Raji (cell line): Measurements from ENCODE around the gene MAPK1.

Source experiments
- POLR2A ChIP-seq: IDR thresholded peaks from 2 replicates; pipeline ENCODE4 v1.6.1; 2011; ENCODE audit warnings: low read depth, low read length, control low read depth; ENCODE audit not compliant: insufficient read depth

MAPK1 gene

GRCh38 chr22:21741790-21742189 is 125.7 kb downstream of the MAPK1 start:
- no peak for TF ChIP-seq POLR2A

DNA sequence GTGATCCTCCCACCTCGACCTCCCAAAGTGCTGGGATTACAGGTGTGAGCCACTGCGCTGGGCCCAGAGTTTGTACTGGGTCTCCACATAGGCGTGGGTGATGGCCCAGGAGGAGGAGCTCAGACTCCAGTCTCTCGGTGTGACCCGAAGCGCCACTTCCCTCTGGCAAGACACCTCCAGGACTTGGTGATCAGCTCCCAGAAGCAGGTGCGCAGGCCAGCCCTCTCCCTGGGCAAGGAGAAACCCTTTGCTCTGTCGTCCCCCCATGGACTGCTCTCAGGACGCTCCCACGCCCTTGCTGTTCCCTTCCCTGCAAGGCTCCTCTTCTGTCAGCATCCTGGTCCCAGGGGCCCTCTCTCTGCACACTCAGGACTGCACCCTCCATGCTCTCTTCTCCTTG is 126.4 kb downstream of the MAPK1 start:
- no peak for TF ChIP-seq POLR2A

DNA sequence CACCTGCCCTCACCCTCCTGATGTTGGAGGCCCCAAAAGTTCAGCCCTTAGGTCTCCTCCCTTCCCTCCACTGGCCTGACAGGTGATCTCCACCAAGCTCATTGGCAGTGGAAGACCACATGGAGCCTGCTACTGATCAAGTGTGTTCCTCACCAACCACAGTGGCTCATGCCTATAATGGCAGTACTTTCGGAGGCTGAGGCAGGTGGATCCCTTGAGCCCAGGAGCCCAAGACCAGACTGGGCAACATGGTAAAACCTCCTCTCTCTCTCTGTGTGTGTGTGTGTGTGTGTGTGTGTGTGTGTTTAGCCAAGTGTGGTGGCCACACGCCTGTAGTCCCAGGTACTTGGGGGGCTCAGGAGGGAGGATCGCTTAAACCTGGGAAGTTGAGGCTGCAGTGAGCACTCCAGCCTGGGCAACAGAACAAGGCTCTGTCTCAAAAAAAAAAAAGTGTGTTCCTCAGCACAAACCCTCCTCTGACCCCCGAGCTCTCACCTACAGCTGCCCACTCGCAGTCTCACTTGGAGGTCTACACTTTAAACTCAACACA is 127.5 kb downstream of the MAPK1 start:
- TF ChIP-seq POLR2A = no peak

- TF ChIP-seq POLR2A = no peak
These were observed 128.5 kb downstream of the MAPK1 start for GRCh38 chr22:21738966-21739365.

DNA sequence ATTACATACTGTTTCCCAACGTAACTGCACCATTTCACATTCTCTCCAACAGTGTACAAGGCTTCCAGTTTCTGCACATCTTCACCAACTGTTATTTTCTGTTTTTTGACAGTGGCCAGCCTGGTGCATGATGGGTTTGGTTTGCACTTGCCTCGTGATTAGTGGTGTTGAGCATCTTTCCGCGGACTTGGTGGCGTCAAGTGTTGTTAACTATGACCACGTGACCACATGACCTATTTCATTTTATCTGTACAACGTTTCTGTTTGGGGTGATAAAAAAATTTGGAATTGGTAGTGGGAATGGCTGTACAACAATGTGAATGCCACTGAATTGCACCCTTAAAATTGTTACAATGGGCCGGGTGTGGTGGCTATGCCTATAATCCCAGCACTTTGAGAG is 129.4 kb downstream of the MAPK1 start:
- TF ChIP-seq POLR2A = no peak

GRCh38 chr22:21736948-21737347 is 130.5 kb downstream of the MAPK1 start:
- no peak for TF ChIP-seq POLR2A

DNA sequence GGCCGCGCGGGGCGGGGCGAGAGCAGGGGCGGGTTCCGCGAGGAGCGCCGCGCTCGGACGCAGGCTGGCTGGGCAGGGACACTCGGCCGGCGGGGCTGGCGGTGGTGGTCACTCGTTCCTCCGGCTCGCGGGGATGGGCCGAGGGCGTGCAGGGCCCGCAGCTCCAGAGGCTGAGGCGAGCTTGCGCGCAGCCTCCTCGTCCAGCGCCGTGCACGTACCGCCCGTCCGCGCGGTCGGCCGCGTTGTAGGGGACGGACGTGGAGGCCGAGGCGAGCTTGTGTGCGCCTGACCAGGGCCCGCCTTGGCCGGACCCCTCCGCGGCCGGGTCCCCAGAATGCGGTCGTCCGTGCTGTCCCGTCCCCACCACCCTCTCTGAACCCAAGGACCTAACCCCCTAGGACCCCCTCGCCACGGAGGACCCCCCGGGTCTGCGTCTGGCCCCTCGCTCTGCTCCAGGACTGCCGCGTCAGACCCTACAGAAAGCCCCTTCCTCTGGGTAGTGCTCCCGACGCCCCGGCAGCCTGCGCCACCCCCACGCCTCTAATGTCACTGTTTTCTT is 131.3 kb downstream of the MAPK1 start:
- no peak for TF ChIP-seq POLR2A

DNA sequence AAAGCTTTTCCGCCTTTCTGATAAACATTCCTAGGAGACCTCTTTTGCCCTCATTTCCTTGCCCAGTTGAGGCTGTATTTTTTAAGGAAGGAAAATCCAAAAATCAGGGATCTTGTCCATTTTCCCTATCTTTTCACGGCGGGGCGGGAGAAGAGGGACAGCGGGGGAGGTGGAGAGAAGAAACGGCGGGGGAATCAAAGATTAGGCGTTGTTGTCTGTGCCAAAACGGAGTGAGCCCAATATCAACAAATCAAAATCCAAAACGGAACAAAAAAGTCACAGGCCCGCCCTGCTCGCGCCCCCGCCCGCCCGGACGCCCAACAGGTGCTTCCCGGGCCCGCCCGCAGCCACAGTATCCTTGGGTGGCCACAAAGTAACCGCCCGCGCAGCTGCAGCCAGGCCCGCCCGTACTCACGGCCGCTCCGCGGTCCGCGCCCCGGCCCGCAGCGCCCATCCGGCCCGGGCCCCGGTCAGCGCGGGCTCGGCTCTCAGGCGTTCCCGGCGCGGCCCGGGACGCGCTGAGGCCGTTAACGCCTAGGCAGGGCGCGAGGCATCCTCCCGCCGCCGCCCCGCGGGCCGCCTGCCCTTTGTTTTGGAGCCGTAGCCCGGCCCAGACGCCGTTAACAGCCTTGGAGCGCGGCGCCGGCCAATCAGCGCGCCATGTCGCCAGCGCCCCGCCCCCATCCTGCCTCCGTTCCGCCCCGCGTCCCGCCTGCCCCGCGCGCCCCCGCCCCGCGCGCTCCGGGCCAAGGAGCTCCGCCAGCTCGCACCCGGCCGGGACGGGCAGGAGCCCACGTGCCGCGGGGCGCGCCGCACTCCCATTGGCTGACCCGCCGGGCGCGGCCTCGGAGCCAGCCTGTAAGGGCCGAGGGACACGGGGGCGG is 132.0 kb downstream of the MAPK1 start, which contains the start of gene YPEL1:
YPEL1 (minus strand) TSS at position 595 of the 884 bp plus-strand sequence. CDS start 25,050 bp downstream, outside the sequence.
- TF ChIP-seq POLR2A = peak; percentile 77

DNA sequence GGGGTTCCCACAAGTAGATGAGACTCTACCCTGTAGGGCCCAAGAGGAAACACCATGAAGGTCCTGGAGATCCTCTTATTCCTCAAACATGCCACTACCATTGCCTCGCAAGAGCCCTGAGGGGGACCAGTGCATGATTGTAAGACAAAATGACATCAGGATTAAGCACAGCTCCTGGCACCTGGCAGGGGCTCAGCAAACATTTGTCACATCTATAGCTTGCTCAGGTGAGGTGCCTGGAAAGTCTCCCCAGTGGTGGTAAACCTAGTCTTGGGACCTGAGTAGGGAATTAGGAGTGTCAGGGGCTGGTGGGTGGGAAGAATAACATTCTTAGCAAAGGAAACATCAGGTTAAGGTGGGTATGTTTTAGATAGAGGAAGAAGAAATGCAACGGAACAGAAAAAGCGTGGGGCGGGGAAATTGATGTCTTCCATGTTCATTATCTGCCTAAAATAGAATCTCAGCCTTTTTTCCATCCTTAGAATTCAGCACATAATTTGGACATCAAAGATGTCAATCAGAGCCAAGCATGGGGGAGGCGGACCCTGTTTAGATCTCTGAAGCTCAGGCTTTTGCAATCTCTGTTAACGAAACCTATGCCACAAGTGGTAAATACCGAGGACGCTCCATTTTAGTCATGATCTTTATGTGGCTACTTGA is 132.8 kb downstream of the MAPK1 start:
- TF ChIP-seq POLR2A = no peak

GRCh38 chr22:21731503-21731902 is 135.9 kb downstream of the MAPK1 start:
- TF ChIP-seq POLR2A = no peak

DNA sequence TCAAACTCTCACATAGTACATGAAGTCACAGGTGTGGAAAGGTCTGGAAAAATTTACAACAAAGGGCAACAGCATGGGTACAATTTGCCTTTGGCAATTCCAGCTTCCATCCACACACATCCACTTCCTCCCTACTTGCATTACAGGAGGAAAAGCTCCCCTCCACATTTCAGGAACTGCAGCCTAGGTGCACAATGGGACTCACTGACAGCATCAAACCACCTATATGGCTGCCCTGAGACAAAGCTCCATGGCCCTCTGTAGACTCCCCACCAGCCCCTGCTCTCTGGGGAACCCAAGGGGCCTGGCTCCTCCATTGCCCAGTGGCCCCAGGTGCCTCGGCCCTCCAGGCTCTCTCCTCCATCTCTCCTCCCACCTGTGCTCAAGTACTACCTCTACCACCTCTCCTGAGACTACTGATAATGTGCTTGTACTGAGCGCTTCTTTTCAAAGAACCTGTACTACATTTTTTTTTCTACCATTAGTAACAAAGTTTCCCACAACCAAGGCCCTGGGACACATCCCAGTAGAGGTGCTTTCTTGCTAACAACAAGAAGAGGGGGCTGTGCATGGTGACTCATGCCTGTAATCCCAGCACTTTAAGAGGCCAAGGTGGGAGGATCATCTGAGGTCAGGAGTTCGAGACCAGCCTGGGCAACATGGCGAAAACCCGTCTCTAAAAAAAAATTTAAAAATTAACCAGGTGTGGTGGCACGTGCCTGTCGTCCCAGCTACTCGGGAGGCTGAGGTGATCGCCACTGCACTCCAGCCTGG is 136.7 kb downstream of the MAPK1 start:
- TF ChIP-seq POLR2A = no peak

GRCh38 chr22:21728270-21728669 is 139.2 kb downstream of the MAPK1 start:
- TF ChIP-seq POLR2A = no peak

GRCh38 chr22:21727768-21728167 is 139.7 kb downstream of the MAPK1 start:
- no peak for TF ChIP-seq POLR2A

DNA sequence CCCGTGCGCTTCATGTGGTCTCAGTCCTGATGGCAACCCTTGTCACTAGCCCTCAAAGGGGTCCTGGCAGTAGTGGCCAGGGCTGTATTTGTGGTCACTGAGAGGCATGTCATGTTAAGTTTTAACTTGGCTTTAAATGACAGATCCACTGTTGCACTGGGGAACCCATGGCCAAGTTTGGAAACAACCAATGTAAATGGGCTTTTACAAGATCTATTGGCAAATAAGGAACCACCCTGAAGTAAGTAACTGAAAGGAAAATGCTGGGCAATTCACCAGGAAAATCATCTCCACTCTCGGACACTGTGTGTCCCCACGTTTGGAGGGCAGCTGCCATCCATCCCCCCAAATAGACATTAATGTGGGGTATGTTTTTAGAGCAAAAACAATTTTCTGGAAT is 140.3 kb downstream of the MAPK1 start:
- TF ChIP-seq POLR2A = no peak

DNA sequence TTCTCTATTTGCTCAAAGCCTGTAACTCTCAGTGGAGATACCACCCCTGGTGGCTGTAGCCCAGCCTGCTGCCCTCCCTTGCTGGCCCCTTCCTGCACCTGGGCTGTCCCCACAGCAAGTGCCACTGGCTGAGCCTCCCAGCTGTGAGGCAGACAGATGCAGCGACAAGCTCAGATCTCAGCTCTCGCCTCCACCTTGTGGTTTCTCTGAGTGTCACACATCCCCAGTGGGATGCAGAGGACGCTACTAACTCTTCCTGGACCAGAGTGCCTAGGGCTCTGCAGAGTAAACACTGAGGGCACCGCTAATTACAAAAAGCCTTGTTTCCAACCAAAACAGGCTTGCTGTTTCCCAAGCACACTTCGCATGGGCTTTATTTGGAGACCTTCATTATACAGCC is 140.8 kb downstream of the MAPK1 start:
- no peak for TF ChIP-seq POLR2A

GRCh38 chr22:21725956-21726649 is 141.3 kb downstream of the MAPK1 start:
- TF ChIP-seq POLR2A = no peak
